Measurements from ENCODE around the gene FRAT1. TPM values are rescaled to one million over a fixed set of nuclear protein-coding genes. Genes with fewer than 3 reads are reported as not detected.

The FRAT1 gene, protein sequence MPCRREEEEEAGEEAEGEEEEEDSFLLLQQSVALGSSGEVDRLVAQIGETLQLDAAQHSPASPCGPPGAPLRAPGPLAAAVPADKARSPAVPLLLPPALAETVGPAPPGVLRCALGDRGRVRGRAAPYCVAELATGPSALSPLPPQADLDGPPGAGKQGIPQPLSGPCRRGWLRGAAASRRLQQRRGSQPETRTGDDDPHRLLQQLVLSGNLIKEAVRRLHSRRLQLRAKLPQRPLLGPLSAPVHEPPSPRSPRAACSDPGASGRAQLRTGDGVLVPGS
- 10 to 100 TPM in 2 of 4 donors, 1 to 10 TPM in 2; 5.8 to 15.7 (median 10.3) TPM for total RNA-seq

DNA sequence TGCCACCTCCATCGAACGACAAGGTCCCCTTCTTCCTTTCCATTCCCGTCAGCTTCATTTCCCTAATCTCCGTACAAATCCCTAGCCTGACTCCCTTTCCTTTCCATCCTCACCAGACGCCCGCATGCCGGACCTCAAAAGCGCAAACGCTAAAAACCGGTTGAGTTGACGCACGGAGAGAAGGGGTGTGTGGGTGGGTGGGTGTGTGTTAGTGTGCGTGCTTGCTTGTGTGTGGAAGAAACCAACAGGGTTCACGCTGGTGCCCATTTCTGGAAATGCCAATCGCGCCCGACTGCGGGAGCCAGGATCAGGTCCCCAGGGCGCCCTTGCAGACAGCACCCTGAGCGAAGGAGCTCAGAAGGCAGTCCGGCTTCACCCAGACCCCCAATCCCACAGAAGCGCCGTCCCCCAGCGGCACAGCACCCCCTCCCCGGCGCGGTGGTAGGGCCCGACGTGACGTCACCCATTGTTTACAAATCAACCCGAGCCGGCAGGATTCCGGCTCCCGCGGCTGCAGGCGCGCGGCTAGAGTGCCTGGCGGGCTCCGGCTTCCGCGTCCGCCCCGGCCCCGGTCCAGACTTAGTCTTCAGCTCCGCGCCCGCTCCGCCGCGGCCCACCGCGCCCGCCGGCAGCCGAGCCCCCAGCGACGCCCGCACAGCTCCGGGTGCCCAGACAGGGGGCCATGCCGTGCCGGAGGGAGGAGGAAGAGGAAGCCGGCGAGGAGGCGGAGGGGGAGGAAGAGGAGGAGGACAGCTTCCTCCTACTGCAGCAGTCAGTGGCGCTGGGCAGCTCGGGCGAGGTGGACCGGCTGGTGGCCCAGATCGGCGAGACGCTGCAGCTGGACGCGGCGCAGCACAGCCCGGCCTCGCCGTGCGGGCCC lies at the start of gene FRAT1:
FRAT1 (plus strand) TSS at position 500 of the 880 bp plus-strand sequence; CDS start at position 683, 183 bp downstream.
- WGBS, 2 donors (ENCODE audit: low coverage in 1 of 2), result 0% methylated on average over 7 to 27 of the region's 79 CpGs
- Histone ChIP-seq H3K27me3 (no peaks in the 10 kb centered on the region), H3K36me3 (no peaks in the 10 kb centered on the region), H3K9me3 (no peaks in the 10 kb centered on the region), H3K27ac (peak within 1 kb of the TSS; percentile 92 to 98 (median 96)), H3K4me3 (peak within 1 kb of the TSS; percentile 72 to 84 (median 75)), H3K4me1 (peaks cover 7 to 27% (median 21%) of the 10 kb centered on the region in 4 donors)
- in situ Hi-C loops (cut with MboI; ENCODE audit: low pct_ligation_motif_present in 1 of 4, low pct_unique_long_range_greater_than_20kb in 1 of 4, low sequenced_read_pairs in 3 of 4) (no loop called here), intact Hi-C loops (cut with DNase I; ENCODE audit: low total_unique reads) (no loop called here)
- DNase-seq, result peak; percentile 93
- TF ChIP-seq EP300 (IDR thresholded peaks at IDR 0.05; ENCODE audit: low read depth) (no peak), POLR2A (IDR thresholded peaks at IDR 0.05) (peak; percentile 82), POLR2AphosphoS5 (IDR thresholded peaks at IDR 0.05) (peak; percentile 71 to 91 (median 81)), CTCF (IDR thresholded peaks at IDR 0.05) (peak in 1 of 5 experiments; percentile 24)

GRCh38 chr10:97270523-97271154 lies 48.4 kb upstream of the FRAT1 start:
- TF ChIP-seq CTCF (IDR thresholded peaks at IDR 0.05), result no peak
- TF ChIP-seq POLR2AphosphoS5 (IDR thresholded peaks at IDR 0.05), result no peak
- no peak for TF ChIP-seq POLR2A (IDR thresholded peaks at IDR 0.05)
- TF ChIP-seq EP300 (IDR thresholded peaks at IDR 0.05; ENCODE audit: low read depth), result no peak
- Histone ChIP-seq H3K4me3 (no peak overlapping the region), H3K36me3 (no peaks in the 10 kb centered on the region), H3K27ac (no peak overlapping the region), H3K27me3 (no peaks in the 10 kb centered on the region), H3K9me3 (no peaks in the 10 kb centered on the region), H3K4me1 (no peaks in the 10 kb centered on the region)
- WGBS, 2 donors (ENCODE audit: low coverage in 1 of 2), result 83% methylated on average over 3 of the region's 3 CpGs
- in situ Hi-C loops (cut with MboI; ENCODE audit: low pct_ligation_motif_present in 1 of 4, low pct_unique_long_range_greater_than_20kb in 1 of 4, low sequenced_read_pairs in 3 of 4) (loop anchor here in 1 of 4 donors (10.0 kb wide), 1 partner anchor 84 kb away; no protein-coding TSS in a partner anchor), intact Hi-C loops (cut with DNase I; ENCODE audit: low total_unique reads) (no loop called here)
- DNase-seq, result no peak

DNA sequence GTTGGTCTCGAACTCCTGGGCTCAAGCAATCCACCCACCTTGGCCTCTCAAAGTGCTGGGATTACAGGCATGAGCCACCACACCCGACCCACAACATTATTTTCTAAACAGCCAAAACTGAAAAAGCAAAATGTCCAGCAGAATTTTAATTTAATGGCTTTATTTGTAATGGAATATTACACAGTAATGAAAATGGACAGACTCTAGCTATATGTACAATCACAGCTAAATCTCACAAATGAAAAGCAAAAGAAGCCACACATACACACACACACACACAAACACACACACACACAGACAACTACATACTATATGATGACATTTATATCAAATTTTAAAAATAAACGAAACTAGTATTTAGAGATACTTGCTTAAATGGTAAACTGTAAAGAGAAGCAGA lies 45.4 kb upstream of the FRAT1 start:
- in situ Hi-C loops (cut with MboI; ENCODE audit: low pct_ligation_motif_present in 1 of 4, low pct_unique_long_range_greater_than_20kb in 1 of 4, low sequenced_read_pairs in 3 of 4), result loop anchor here in 1 of 4 donors (10.0 kb wide), 1 partner anchor 81 kb away; no protein-coding TSS in a partner anchor
- Histone ChIP-seq H3K27me3 (no peaks in the 10 kb centered on the region), H3K4me3 (no peak overlapping the region), H3K36me3 (no peaks in the 10 kb centered on the region), H3K27ac (no peak overlapping the region), H3K4me1 (peaks cover 5 to 11% (median 6%) of the 10 kb centered on the region in 4 donors), H3K9me3 (no peaks in the 10 kb centered on the region)
- no peak for DNase-seq
- intact Hi-C loops (cut with DNase I; ENCODE audit: low total_unique reads), result no loop called here
- WGBS, 2 donors (ENCODE audit: low coverage in 1 of 2), result 98 to 100% methylated on average over 3 of the region's 3 CpGs
- no peak for TF ChIP-seq POLR2AphosphoS5 (IDR thresholded peaks at IDR 0.05)
- TF ChIP-seq EP300 (IDR thresholded peaks at IDR 0.05; ENCODE audit: low read depth), result no peak
- no peak for TF ChIP-seq POLR2A (IDR thresholded peaks at IDR 0.05)
- no peak for TF ChIP-seq CTCF (IDR thresholded peaks at IDR 0.05)

All from transverse colon (tissue), 4 donors.